PC-9 (cell line): ENCODE results near the gene ERC2.

Experiments
- EZH2 ChIP-seq: fragments of 200-600 bp; sonication (generic); IDR thresholded peaks from 2 replicates; pipeline ENCODE4 v1.8.0; 2017; ENCODE audit warnings: antibody characterized with exemption, low read depth
- TF ChIP-seq, protein P1 (sequence below): fragments of 200-600 bp; sonication (generic); conservative IDR thresholded peaks from 2 replicates; pipeline ENCODE4 v1.6.1; 2017; ENCODE audit warnings: mixed run types, antibody characterized with exemption, mild to moderate bottlenecking, moderate library complexity

DNA sequence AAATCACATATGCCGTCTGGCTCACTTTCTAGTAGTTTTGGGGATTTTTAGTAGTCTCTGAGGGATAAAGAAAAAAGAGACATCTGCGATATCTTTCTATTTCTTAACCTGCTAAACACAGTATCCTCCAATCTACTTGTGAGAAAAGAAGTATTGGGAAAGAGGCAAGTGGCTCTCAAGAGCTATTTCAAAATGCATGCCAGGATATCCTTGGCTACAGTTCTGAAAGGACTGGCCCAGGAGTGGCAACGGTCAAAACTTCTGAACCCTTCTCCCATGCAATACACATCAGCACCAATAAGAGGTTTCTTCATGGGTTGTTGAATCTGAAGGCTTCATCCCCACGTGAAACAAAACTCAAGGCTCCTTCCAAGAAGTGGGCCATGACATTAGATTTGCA is 777.1 kb downstream of the ERC2 start:
- TF ChIP-seq, protein P1, sequence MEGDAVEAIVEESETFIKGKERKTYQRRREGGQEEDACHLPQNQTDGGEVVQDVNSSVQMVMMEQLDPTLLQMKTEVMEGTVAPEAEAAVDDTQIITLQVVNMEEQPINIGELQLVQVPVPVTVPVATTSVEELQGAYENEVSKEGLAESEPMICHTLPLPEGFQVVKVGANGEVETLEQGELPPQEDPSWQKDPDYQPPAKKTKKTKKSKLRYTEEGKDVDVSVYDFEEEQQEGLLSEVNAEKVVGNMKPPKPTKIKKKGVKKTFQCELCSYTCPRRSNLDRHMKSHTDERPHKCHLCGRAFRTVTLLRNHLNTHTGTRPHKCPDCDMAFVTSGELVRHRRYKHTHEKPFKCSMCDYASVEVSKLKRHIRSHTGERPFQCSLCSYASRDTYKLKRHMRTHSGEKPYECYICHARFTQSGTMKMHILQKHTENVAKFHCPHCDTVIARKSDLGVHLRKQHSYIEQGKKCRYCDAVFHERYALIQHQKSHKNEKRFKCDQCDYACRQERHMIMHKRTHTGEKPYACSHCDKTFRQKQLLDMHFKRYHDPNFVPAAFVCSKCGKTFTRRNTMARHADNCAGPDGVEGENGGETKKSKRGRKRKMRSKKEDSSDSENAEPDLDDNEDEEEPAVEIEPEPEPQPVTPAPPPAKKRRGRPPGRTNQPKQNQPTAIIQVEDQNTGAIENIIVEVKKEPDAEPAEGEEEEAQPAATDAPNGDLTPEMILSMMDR, result no peak
- no peak for TF ChIP-seq EZH2
